GM12892 (cell line): ENCODE results near the gene ZBTB20.

Experiments
- DNase-seq: peaks from one replicate; pipeline ENCODE4 v3.0.0; 2011; ENCODE audit not compliant: insufficient read length
- FAIRE-seq: peaks from 2 replicates; lab custom pipeline; 2011; peaks lifted over from hg19 to GRCh38; lab: Jason Lieb, UNC
- POLR2A ChIP-seq: IDR thresholded peaks from 2 replicates; pipeline ENCODE4 v1.6.1; 2011; ENCODE audit warnings: low read depth, low read length, control low read depth
- POLR2AphosphoS5 ChIP-seq: IDR thresholded peaks from 2 replicates; pipeline ENCODE4 v1.6.1; 2011; ENCODE audit warnings: low read depth, low read length, control low read depth
- TAF1 ChIP-seq: IDR thresholded peaks from 2 replicates; pipeline ENCODE4 v1.6.1; 2011; ENCODE audit warnings: low read depth, mild to moderate bottlenecking, control low read depth, low read length, borderline replicate concordance

ZBTB20 gene

DNA sequence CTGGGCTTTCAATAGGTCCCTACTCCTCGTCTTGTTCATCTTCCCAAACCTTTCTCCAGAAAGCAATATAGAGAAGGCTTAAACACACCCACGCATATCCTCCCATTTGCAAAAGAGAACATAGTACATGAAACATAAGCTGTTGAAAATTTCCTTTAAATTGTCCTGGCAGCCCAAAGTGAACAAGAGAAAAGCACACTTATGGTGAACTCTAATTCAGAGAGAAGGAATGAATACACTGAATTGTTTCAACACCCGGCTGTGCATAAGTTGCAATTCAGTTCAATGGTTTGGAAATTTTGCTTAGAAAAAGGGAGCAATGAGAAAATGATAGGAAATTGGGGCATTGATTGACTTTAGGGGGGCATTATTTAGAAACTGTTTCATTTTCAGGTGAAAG is 650.6 kb downstream of the ZBTB20 start:
- TF ChIP-seq POLR2A (no peak), POLR2AphosphoS5 (no peak), TAF1 (no peak)
- DNase-seq: no peak
- no peak for FAIRE-seq

DNA sequence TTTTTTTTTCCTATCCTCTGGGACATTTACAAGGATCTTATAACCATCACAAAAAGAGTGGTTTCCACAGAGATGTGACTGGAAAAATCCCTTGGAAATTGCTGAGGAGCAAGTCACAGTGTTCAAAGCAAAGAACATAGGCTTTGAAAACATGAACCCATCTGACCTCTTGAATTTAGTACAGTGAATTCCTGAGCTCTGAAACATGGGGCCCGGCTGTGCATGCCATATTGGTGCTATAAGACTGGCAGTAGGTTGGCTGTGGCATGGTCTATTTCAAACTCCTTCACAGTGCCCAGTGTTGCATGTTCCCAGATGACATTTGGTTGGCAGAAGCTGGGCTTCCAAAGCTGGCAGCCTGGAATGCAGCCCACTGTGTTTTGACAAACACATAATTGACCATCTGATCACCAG is 651.1 kb downstream of the ZBTB20 start:
- FAIRE-seq: no peak
- TF ChIP-seq POLR2AphosphoS5 (no peak), TAF1 (no peak), POLR2A (no peak)
- DNase-seq: no peak

DNA sequence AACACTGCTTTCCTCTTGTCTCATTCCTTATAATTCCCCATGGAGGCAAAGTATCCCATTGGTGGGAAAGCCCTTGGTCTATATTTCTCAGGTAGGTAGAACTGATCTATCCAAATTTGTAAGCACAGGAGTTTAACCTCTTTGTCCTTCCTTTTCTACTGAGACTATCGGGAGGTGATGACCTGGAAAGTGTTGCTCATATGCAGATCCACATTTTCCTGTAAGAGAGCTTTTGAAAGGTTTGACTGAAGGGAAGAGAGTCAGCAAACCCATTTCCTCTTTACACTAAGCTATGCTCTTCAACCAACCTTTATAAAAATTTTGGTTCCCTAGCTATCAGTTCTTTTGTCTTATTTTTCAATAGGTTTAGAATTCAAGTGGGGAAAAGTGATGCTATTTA is 652.6 kb downstream of the ZBTB20 start:
- FAIRE-seq (no peak), DNase-seq (no peak)
- TF ChIP-seq POLR2A (no peak), POLR2AphosphoS5 (no peak), TAF1 (no peak)

GRCh38 chr3:114490829-114491228 is 656.3 kb downstream of the ZBTB20 start:
- DNase-seq (no peak), FAIRE-seq (no peak)
- TF ChIP-seq POLR2A (no peak), TAF1 (no peak), POLR2AphosphoS5 (no peak)

GRCh38 chr3:114487502-114487901 is 659.6 kb downstream of the ZBTB20 start:
- DNase-seq: no peak
- no peak for TF ChIP-seq TAF1
- TF ChIP-seq POLR2A: no peak
- no peak for TF ChIP-seq POLR2AphosphoS5
- no peak for FAIRE-seq

- no peak for TF ChIP-seq POLR2AphosphoS5
- no peak for TF ChIP-seq POLR2A
- TF ChIP-seq TAF1: no peak
- no peak for FAIRE-seq
- no peak for DNase-seq
Observed at GRCh38 chr3:114484919-114485318, 662.2 kb downstream of the ZBTB20 start.

- FAIRE-seq: no peak
- no peak for DNase-seq
- TF ChIP-seq POLR2AphosphoS5 (no peak), POLR2A (no peak), TAF1 (no peak)
Observed at GRCh38 chr3:114481113-114481512, 666.0 kb downstream of the ZBTB20 start.

DNA sequence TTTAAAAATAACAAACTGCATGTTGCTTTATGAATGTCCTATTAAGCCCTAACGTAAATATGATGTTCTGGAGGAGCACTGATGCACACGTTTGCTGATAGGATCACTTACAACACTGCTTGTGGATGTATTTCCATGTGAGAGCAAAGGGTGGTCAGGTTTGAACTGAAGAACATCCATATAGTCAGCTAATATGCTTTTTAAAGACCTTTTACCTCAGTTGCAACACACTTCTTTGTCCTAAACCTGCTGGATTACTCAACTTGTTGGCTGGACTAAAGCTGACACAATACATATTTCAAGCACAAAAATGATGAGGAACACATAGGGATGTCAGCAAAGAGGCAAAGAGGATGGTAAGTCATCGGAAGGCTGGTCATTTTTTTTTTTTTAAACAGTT is 666.6 kb downstream of the ZBTB20 start:
- no peak for TF ChIP-seq TAF1
- no peak for TF ChIP-seq POLR2AphosphoS5
- TF ChIP-seq POLR2A: no peak
- no peak for DNase-seq
- no peak for FAIRE-seq

DNA sequence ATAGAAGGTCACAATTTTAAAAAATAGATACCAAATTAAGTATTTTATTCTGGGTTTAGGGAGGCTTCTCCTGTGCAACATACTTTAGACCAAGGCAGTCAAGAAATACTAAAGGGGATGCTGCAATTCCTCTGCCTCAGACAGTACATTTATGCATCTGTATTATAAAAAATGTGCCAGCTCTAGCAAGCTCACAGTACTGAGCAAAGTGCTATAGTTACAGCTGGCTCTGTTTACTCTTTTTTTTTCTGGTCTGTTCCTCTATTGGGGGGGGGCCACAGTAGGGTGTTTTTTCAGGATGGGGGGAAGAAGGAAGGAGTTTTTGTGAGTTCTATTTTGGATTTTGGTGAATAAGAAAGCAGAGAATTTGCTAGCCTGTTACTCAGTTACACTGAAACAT is 668.3 kb downstream of the ZBTB20 start:
- FAIRE-seq: no peak
- no peak for DNase-seq
- TF ChIP-seq TAF1 (no peak), POLR2A (no peak), POLR2AphosphoS5 (no peak)

DNA sequence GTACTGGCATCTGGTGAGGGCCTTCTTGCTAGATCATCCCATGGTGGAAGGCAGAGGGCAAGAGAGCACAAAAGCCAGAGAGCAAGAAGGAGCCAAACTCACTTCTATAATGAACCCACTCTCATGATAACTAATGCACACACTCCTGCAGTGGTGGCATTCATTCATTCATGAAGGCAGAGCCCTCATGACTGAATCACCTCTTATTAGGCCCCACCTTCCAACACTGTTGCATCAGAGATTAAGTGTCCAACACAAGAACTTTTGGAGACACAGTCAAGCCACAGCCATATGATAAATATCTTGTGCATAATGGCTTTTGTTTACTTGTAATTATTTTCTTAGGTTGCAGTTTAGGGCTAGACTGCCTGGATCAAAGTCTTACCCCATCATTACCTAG is 670.6 kb downstream of the ZBTB20 start:
- TF ChIP-seq TAF1 (no peak), POLR2A (no peak), POLR2AphosphoS5 (no peak)
- no peak for DNase-seq
- FAIRE-seq: no peak

DNA sequence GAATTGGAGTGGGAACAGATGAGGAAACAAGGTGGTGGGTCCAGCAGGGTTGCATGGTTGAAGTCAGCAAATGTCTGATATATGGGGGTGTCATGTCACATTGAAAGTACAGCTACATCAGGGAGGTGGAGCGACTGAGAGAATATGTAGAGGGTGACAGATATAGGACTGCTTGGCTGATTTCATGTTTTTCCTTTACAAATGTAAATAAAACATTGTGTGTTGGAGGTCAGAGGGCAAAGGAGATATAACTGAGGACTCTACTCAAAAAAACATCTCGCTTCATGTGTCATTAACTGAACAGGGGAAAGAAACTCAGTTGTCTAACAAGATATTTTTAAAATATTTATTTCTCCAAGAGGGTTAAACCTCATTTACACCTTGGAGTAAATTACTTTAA is 675.6 kb downstream of the ZBTB20 start:
- no peak for FAIRE-seq
- DNase-seq: no peak
- TF ChIP-seq TAF1: no peak
- no peak for TF ChIP-seq POLR2AphosphoS5
- no peak for TF ChIP-seq POLR2A

DNA sequence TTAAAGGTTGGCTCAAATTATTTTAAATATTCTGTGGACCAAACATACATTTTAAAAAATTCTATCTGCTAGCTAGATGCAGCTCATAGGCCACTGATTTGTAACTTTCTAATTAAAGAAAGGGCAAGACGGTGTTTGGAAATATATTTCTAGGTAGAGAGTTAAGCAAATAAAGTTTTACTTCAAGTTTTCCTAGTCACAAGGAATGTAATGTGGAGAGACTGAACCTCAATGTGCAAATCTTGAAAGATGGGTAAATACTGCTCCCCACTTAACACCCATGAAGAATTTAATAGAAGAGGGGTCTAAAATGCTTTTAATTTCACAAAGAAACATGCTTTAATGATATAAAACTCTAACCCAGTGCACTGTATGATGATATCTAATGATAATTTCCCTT is 678.0 kb downstream of the ZBTB20 start:
- FAIRE-seq: no peak
- DNase-seq: no peak
- TF ChIP-seq POLR2A: no peak
- no peak for TF ChIP-seq TAF1
- TF ChIP-seq POLR2AphosphoS5: no peak

DNA sequence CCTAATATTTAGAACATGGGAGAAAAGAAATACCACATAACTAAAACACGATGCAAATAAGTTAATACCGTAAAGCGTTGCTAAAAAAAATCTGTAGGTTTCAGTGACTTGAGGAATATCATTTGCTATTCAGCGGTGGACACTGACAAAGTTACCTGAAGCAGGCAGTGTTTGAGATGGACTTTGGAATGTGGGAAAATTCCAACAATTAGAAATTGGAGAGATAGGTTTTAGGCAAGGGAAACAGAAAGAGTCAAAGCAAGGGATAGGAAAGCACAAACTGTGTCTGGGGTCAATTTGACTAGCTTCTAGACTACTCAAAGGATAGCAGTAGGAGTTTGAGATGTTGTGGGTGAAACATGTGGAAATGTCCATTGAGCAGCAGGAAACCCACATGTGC is 680.3 kb downstream of the ZBTB20 start:
- no peak for FAIRE-seq
- TF ChIP-seq POLR2A (no peak), TAF1 (no peak), POLR2AphosphoS5 (no peak)
- DNase-seq: no peak
